GM12878 (cell line): ENCODE data around the gene UBL4A. TPM values are rescaled to one million over a fixed set of nuclear protein-coding genes. Genes with fewer than 3 reads are reported as not detected.

Source experiments
- FOXM1 ChIP-seq: IDR thresholded peaks from 2 replicates; pipeline ENCODE4 v1.6.1; 2012; ENCODE audit warnings: low read depth, mild to moderate bottlenecking, inconsistent platforms, low read length, moderate library complexity
- IRF4 ChIP-seq: IDR thresholded peaks from 2 replicates; pipeline ENCODE4 v1.6.1; 2011; ENCODE audit warnings: low read depth, low read length
- MEF2A ChIP-seq: IDR thresholded peaks from 2 replicates; pipeline ENCODE4 v1.6.1; 2011; ENCODE audit warnings: low read depth, mild to moderate bottlenecking, low read length, moderate library complexity; ENCODE audit not compliant: insufficient read depth
- MYC ChIP-seq: IDR thresholded peaks from 2 replicates; pipeline ENCODE4 v1.6.1; 2011; ENCODE audit warnings: mild to moderate bottlenecking, low read length, moderate library complexity, inconsistent platforms; ENCODE audit not compliant: insufficient read depth, insufficient replicate concordance, insufficient read length, severe bottlenecking
- PBX3 ChIP-seq: IDR thresholded peaks from 2 replicates; pipeline ENCODE4 v1.6.1; 2011; ENCODE audit warnings: mild to moderate bottlenecking, low read depth, low read length, moderate library complexity; ENCODE audit not compliant: insufficient replicate concordance
- PML ChIP-seq: IDR thresholded peaks from 2 replicates; pipeline ENCODE4 v1.6.1; 2012; ENCODE audit warnings: low read length, inconsistent platforms
- RCOR1 ChIP-seq: conservative IDR thresholded peaks from 2 replicates; pipeline ENCODE4 v1.6.1; 2012; ENCODE audit warnings: low read depth, low read length, improper control_type of control experiment
- RUNX3 ChIP-seq: IDR thresholded peaks from 2 replicates; pipeline ENCODE4 v1.6.1; 2012; ENCODE audit warnings: low read length, inconsistent platforms
- SP1 ChIP-seq: IDR thresholded peaks from one replicate; pipeline ENCODE4 v1.6.1; 2011; ENCODE audit warnings: low read depth, low read length
- USF1 ChIP-seq: IDR thresholded peaks from 2 replicates; pipeline ENCODE4 v1.6.1; 2011; ENCODE audit warnings: borderline replicate concordance, low read depth, mild to moderate bottlenecking, moderate library complexity, mixed read lengths, low read length; ENCODE audit not compliant: insufficient read depth; ENCODE audit errors: extremely low read length
- ZNF24 ChIP-seq: fragments of 450-650 bp; IDR thresholded peaks from 2 replicates; pipeline ENCODE4 v1.6.1; 2017; ENCODE audit warnings: antibody characterized with exemption, mild to moderate bottlenecking
- polyA plus RNA-seq, 11 experiments: library from polyadenylated mRNA; depleted of rRNA in 4 of 11; unstranded in 6 of 11; stranded (reverse) in 5 of 11; fragments of >200 nt; fragmentation: Nextera tagmentation in 4 of 11; fragmentation: Illumina TruSeq in 1 of 11; extraction: Ambion mirVana in 4 of 11; extraction: Trizol in 1 of 11; gene quantifications; 1 replicate in 1 of 11; 2 replicates in 10 of 11; pipeline versions ENCODE4 v1.2.1 to v1.2.3, GENCODE V29; 2011 to 2016; ENCODE audit warnings: inconsistent platforms in 2 of 11, missing spikeins in 2 of 11, low read depth in 1 of 11
- total RNA-seq, 4 experiments: library from RNA; depleted of rRNA in 3 of 4; stranded (reverse); fragments of >200 nt in 3 of 4; fragmentation: Illumina TruSeq in 1 of 4; extraction: Trizol in 1 of 4; gene quantifications; 2 replicates each; pipeline versions ENCODE4 v1.2.1 to v1.2.3, GENCODE V29; 2013 to 2021

UBL4A gene
- total and polyA plus RNA-seq, 10 of the 15 experiments (the other 5 are each of a cell fraction or from before 2014, with no cell fraction given): 4.2 to 49.9 (median 34.0) TPM

- TF ChIP-seq IRF4: peak; percentile 65
- TF ChIP-seq MYC: no peak
- no peak for TF ChIP-seq PML
- peak; percentile 57; the same call in 1 of the 2 replicates for TF ChIP-seq RCOR1
- TF ChIP-seq FOXM1: peak; percentile 67; the same call in 1 of the 2 replicates
- no peak for TF ChIP-seq PBX3
- peak; percentile 64 for TF ChIP-seq RUNX3
- TF ChIP-seq ZNF24: no peak
- TF ChIP-seq USF1: no peak
- peak; percentile 71 for TF ChIP-seq SP1
- 0 out of 2 replicates have a peak, but pooled peaks have one; percentile 69 for TF ChIP-seq MEF2A
Measured at GRCh38 chrX:154534526-154535322, 48.3 kb upstream of the UBL4A start (continued).
